ENCODE measurements around the gene EFNB2. TPM values are rescaled to one million over a fixed set of nuclear protein-coding genes. Genes with fewer than 3 reads are reported as not detected.
A peak's percentile ranks its signal among the peaks of the same experiment; 100 is the strongest.

Gene EFNB2
- total RNA-seq, 1 experiment from 2014 or later, result 68.0 TPM

DNA sequence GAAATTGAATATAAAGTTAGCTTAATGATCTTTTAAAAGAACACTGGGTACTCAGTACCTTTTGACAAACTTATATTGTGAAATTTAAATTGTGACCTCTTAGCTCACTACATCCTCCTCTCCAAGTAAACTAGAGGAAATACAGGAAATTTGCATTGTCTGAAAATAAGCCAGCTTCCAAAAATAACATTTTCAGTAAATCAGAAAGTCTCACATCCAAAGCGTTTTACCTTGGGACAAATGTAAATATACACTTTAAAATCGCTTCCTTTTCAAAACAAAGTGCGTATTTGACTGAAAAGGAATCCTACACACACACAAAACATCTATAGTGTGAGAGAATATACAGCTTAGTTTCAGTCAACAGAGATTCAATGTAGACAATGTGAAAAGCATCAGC is 2.1 kb upstream of the EFNB2 start:
- Mint-ChIP-seq H3K27me3 (ENCODE audit: insufficient read depth, unreplicated experiment) (no peaks in the 10 kb centered on the region), H3K27ac (ENCODE audit: unreplicated experiment) (no peak overlapping the region), H3K4me1 (ENCODE audit: low read depth, unreplicated experiment) (no peaks in the 10 kb centered on the region), H3K36me3 (ENCODE audit: insufficient read depth, unreplicated experiment) (peaks cover 76% of the 10 kb centered on the region), H3K9me3 (ENCODE audit: unreplicated experiment) (no peaks in the 10 kb centered on the region), H3K4me3 (ENCODE audit: unreplicated experiment) (no peak overlapping the region)
- no peak for TF ChIP-seq CTCF (IDR thresholded peaks at IDR 0.05; ENCODE audit: insufficient read depth in 1 of 2, low read depth in 1 of 2, low read length in 1 of 2, severe bottlenecking in 1 of 2, unreplicated experiment in 1 of 2)
- no peak for DNase-seq
- Histone ChIP-seq H3K4me1 (no peaks in the 10 kb centered on the region), H3K27me3 (replicated peaks; ENCODE audit: control insufficient read depth, insufficient read depth, low read length) (no peaks in the 10 kb centered on the region), H3K36me3 (ENCODE audit: control insufficient read depth, insufficient read depth, low read length) (peaks cover 1% of the 10 kb centered on the region; the same call in 1 of the 2 replicates), H3K4me3 (ENCODE audit: low read depth, low read length) (no peak overlapping the region), H3K9me3 (no peaks in the 10 kb centered on the region)
- CTCF ChIA-PET, result interaction anchor here (2.2 kb wide), 1 partner anchor 82 kb away, joined by 9 read pairs; no protein-coding TSS in a partner anchor
- POLR2A ChIA-PET, result no interaction called here
- intact Hi-C loops (cut with micrococcal nuclease; ENCODE audit: unreplicated experiment), result loop anchor here (2.0 to 10.0 kb wide), 3 partner anchors 83 to 1765 kb away; no protein-coding TSS in a partner anchor
- BruUV-seq (replicated peaks), result no TSS peak

GRCh38 chr13:106536244-106537034 is 977 bp upstream of the EFNB2 start:
- intact Hi-C loops (cut with micrococcal nuclease; ENCODE audit: unreplicated experiment), result loop anchor here (1.0 to 10.0 kb wide), 6 partner anchors 84 to 1965 kb away; no protein-coding TSS in a partner anchor
- Histone ChIP-seq H3K4me3 (ENCODE audit: low read depth, low read length) (peak overlapping the region; percentile 93), H3K4me1 (peaks cover 7% of the 10 kb centered on the region), H3K36me3 (ENCODE audit: control insufficient read depth, insufficient read depth, low read length) (peaks cover 1% of the 10 kb centered on the region; the same call in 1 of the 2 replicates), H3K27me3 (replicated peaks; ENCODE audit: control insufficient read depth, insufficient read depth, low read length) (no peaks in the 10 kb centered on the region), H3K9me3 (no peaks in the 10 kb centered on the region)
- ChIA-PET POLR2A (interaction anchor here (0.6 kb wide), 1 partner anchor 454 kb away, joined by 4 read pairs; no protein-coding TSS in a partner anchor), CTCF (interaction anchor here (0.8 to 2.2 kb wide), 7 partner anchors 9 to 1126 kb away, joined by 3 to 9 read pairs (median 3); no protein-coding TSS in a partner anchor)
- no TSS peak for BruUV-seq (replicated peaks)
- Mint-ChIP-seq H3K27me3 (ENCODE audit: insufficient read depth, unreplicated experiment) (no peaks in the 10 kb centered on the region), H3K36me3 (ENCODE audit: insufficient read depth, unreplicated experiment) (peaks cover 74% of the 10 kb centered on the region), H3K4me1 (ENCODE audit: low read depth, unreplicated experiment) (peaks cover 7% of the 10 kb centered on the region), H3K4me3 (ENCODE audit: unreplicated experiment) (peak overlapping the region; percentile 97), H3K9me3 (ENCODE audit: unreplicated experiment) (no peaks in the 10 kb centered on the region), H3K27ac (ENCODE audit: unreplicated experiment) (peak overlapping the region; percentile 94)
- peak; percentile 88 to 93 for DNase-seq
- TF ChIP-seq CTCF (IDR thresholded peaks at IDR 0.05; ENCODE audit: insufficient read depth in 1 of 2, low read depth in 1 of 2, low read length in 1 of 2, severe bottlenecking in 1 of 2, unreplicated experiment in 1 of 2), result peak; percentile 93 to 98

DNA sequence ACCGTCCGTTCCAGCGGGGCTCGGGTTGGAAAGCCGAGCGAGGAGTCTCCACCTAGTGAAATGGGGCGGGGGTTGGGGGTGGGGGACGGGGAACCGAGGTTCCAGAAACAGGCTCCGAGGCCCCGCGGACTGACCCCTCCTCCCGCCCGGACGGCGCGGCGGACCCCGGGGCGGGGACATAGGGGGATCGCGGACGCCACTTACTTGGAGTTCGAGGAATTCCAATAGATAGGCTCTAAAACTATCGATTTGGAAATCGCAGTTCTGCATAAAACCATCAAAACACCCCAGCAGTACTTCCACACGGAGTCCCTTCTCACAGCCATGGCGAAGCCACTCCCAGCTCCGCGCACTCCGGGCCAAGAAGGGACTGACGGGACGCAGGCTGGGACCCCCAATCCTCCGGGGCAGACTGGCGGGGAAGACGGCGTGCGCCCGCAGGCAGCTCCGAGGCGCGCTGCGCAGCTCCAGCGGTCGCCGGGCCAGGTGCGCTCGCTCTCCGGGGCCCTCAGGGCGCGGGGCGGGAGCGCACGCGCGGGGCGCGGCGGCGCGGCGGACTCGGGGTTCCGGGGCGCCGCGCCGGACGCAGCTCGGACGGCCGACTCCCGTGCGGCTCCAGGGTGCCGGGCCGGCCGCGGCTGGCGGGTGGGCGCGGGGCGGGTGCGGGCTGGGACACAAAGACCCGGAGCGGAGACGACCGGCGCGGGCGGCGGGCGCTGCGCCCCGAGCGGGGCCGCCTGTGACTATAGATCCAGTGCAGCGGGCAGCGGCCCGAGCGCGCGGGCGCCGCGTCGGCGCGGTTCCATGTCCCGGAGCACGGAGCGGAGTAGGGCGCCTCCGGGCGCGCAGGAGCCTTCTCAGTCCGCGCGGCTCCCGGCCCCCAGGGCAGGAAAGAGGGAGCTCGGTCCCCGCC is 567 bp downstream of the EFNB2 start:
- Mint-ChIP-seq H3K4me3 (ENCODE audit: unreplicated experiment) (peak overlapping the region; percentile 97), H3K9me3 (ENCODE audit: unreplicated experiment) (no peaks in the 10 kb centered on the region), H3K36me3 (ENCODE audit: insufficient read depth, unreplicated experiment) (peaks cover 73% of the 10 kb centered on the region), H3K4me1 (ENCODE audit: low read depth, unreplicated experiment) (peaks cover 16% of the 10 kb centered on the region), H3K27me3 (ENCODE audit: insufficient read depth, unreplicated experiment) (no peaks in the 10 kb centered on the region), H3K27ac (ENCODE audit: unreplicated experiment) (peak overlapping the region; percentile 87)
- ChIA-PET CTCF (interaction anchor here (0.5 to 1.5 kb wide), 2 partner anchors 85 to 462 kb away, joined by 3 to 5 read pairs; no protein-coding TSS in a partner anchor), POLR2A (interaction anchor here (0.6 to 0.7 kb wide), 5 partner anchors 46 to 1175 kb away, joined by 3 to 4 read pairs (median 3); no protein-coding TSS in a partner anchor)
- Histone ChIP-seq H3K9me3 (no peaks in the 10 kb centered on the region), H3K27me3 (replicated peaks; ENCODE audit: control insufficient read depth, insufficient read depth, low read length) (no peaks in the 10 kb centered on the region), H3K4me3 (ENCODE audit: low read depth, low read length) (peak overlapping the region; percentile 68), H3K36me3 (ENCODE audit: control insufficient read depth, insufficient read depth, low read length) (no peaks in the 10 kb centered on the region), H3K4me1 (peaks cover 22% of the 10 kb centered on the region)
- no peak for TF ChIP-seq CTCF (IDR thresholded peaks at IDR 0.05; ENCODE audit: insufficient read depth in 1 of 2, low read depth in 1 of 2, low read length in 1 of 2, severe bottlenecking in 1 of 2, unreplicated experiment in 1 of 2)
- BruUV-seq (replicated peaks), result no TSS peak
- intact Hi-C loops (cut with micrococcal nuclease; ENCODE audit: unreplicated experiment), result loop anchor here (2.0 to 10.0 kb wide), 5 partner anchors 292 to 1390 kb away; no protein-coding TSS in a partner anchor
- DNase-seq, result peak in 1 of 2 experiments; percentile 40

Data from Caco-2 (cell line).